GM18873 (cell line): ENCODE data around the gene ZFYVE28.
"Not testable (repeated sequence)": the region's sequence is repeated elsewhere in the genome, so short reads cannot be mapped to it uniquely, and the experiment has no call there.

Experiments
- ATAC-seq: cut with Tn5 transposase; IDR thresholded peaks from one replicate; pipeline ENCODE4 v1.9.1; 2021; ENCODE audit warnings: mild to moderate bottlenecking, moderate library complexity, moderate number of reproducible peaks; ENCODE audit not compliant: unreplicated experiment, low FRiP score

Gene ZFYVE28

DNA sequence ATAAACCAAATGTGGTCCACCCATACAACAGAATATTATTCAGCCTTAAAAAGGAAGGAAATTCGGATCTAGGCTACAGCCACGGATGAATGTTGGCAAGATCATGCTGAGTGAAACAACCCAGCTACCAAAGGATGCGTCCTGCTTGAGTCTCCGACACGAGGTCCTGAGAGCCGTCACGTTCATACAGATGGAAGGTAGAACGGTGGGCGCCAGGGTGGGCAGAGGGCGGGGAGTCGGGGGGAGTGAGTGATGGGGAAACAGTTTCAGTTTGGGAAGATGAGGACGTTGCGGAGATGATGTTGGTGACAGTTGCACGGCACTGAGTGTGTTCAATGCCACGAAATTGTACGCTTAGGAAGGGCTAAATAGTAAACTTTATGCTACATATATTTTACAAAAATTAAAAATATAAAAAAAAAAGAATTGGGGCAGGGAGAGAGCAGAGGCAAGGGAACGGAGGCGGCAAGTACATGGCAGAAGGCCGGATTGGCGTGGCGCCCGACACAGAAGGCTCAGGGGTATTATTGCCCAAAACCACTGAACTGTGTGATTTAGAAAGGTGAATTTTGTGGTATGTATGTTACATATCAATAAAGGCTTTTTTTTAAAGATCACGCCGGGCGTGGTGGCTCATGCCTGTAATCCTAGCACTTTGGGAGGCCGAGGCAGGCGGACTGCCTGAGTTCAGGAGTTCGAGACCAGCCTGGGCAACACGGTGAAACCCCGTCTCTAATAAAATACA lies 141.7 kb downstream of the ZFYVE28 start:
- no peak for ATAC-seq

DNA sequence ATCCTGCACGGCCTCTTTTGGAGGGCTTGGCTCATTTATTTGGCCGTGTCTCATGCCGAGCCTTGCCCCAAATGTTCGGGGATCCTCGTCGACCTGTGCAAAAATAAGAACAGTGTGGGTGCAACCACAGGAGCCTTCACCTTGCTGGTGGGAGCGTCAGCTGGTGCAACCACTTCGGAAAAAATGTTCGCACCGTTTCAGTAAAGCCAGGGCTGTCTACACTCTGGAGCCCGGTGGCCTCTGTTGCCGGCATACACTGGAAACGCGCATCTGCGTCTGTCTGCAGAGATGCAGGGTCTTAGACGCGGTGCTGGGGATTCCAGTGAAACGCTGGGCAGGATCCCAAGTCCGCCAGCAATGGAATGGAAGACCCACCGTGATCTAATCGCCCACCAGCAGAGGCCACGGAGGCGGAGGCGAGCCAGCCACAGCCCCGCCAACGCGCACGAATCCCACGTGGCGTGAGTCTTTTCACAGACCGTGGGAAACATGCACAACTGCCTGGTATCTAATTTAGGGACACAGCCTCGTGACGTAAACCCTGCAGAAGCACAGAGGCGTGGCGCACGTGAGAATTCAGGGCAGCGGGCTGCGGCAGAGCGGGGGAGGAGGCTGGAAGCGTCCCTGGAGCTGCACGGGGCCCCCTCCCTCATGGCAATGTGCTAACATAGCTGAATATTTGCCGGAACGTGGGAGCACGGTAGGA lies 142.7 kb downstream of the ZFYVE28 start:
- no peak for ATAC-seq

DNA sequence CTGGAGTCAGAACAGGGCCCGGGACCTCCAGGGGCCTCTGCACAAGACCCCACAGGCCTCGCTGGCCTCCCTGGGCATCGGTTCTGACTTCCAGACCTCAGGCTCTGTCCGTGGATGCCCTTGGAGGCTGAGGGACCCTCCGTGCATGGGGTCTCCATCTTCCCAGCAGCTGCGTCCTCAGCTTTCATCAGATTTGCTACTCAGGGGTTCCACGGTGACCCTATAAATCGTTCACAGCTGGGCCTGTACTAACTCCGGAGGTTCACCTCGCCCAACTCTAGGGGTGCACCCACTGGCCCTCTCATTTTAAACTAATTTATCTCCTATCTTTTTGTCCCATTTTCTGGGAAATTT lies 143.4 kb downstream of the ZFYVE28 start:
- ATAC-seq, result not testable (repeated sequence)

DNA sequence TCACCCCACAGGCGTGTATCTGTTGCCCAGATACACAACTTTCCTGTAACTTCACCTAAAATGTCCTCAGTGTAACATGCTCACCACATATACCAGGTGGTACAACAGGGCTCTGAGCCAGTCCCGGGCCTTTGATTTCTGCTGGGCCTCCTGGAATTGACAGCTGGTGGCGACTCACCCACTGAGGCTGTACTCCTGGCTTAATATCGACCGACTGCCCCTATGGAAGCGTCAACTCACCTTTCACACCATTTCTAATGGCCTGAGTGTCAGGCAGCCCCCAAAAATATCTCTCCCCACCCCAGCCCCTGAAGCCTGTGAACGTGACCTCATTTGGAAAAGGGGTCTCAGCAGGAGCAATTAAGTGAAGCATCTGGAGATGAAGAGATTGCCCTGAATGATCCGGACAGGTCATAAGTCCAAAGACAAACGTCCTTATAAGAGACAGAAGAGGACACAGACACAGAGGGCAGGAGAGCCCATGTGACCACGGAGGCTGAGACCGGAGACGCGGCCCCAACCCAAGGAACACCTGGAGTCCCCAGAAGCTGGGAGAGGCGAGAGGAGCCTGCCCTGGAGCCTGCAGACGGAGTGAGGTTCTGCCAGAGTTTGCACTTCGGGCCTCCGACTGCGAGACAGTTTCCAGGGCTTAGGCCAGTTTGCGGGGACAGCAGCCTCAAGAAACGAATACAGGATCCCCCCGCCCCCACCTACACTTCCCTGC lies 144.0 kb downstream of the ZFYVE28 start:
- no peak for ATAC-seq

DNA sequence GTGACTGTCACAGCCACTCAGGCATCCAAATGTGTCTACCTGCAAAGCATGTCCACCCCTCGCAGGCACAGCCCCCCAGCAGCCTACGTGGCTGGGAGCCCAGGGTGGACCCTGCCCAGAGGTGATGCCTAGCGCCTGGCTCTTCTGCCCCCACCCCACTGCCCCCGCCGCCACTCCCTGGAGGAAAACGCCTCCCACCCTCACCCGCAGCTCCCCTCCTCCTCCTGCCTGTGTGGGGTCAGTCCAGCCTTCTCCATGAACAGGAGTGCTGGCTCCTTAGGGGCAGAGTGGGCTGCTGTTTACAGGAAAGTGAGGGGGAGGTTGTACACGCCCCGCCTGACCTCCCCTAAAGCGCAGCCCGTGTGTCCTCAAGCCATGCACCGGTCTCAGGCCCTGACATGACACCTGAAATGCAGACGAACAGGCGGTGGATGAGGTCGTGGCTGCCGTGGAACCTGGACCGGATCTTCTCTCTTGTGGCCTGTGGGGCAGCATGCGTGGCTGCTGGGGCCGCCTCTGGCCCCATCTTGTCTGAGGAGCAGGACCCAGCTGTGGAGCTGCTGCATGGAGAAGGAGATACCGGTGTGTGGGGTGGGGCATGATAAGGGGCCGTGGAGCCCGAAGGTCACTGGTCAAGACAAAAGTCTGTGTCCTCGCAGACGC lies 144.7 kb downstream of the ZFYVE28 start:
- ATAC-seq, result no peak

DNA sequence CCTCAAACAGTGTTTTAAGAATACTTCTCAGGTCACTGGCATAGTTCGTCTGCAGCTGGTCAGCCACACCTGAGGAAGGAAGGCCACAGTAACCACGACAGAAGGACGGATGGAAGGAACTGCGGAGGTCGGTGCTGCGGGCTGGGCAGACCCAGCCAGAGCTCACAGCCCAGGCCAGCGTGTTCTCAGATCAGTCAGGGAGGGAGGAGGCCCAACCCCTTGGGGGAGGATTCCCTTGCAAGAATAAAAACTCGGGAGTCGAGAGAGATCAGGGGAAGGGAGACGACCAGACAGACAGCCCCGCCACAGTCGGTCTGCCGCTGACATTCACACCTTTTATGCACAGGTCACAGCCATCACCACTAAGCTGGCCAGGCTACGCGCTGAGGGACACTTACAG lies 145.2 kb downstream of the ZFYVE28 start:
- no peak for ATAC-seq

DNA sequence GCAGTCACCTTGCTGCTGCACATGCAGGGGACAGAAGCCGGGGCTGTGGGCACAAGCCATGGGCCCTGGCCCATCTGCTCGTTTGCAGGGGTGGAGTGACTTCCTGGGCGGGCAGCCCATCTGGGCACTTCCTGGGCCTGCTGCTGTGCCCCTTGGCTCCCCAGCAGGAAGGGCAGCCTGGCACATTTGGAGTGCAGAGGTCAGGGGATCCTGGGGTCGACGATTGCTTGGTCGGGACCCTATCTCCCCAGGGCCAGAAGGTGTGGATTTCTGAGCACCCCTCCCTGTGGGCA lies 145.7 kb downstream of the ZFYVE28 start:
- no peak for ATAC-seq

DNA sequence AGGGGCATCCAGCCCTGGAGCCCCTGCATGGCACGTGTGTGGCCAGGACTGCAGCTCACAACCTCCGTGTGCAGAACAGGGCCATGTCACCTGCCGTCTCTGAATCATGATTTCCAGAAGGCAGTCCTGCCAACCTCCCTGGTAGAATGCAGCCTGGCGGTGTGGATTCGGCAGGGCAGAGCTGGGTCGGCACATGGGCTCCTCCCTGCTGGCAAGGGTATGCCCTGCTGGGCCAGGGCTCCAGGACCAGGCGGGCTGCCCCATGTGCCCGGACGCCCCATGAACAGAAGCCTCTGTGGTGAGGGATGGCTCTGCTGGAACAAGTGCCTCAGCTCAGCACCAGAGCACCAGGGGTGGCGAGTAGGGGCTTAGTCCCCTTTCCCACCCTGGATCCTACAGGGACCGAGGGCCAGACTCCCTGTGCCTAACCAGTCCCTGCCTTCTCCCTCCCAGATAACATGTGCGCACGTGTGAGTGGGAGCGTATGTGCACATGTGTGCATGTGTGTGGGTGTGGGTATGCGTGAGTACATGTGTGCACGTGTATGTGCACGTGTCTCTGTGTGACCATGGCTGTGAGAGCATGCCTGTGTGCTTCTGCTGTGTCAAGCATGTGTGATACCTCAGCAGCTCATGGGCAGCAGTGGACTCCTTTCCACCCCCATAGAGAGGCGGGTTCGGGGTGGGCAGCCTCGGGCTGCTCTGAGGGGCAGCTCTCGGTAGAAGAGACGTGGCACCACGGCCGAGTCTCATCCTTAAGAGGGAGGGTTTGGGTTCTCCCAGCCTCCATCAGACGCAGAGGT lies 146.2 kb downstream of the ZFYVE28 start:
- no peak for ATAC-seq

DNA sequence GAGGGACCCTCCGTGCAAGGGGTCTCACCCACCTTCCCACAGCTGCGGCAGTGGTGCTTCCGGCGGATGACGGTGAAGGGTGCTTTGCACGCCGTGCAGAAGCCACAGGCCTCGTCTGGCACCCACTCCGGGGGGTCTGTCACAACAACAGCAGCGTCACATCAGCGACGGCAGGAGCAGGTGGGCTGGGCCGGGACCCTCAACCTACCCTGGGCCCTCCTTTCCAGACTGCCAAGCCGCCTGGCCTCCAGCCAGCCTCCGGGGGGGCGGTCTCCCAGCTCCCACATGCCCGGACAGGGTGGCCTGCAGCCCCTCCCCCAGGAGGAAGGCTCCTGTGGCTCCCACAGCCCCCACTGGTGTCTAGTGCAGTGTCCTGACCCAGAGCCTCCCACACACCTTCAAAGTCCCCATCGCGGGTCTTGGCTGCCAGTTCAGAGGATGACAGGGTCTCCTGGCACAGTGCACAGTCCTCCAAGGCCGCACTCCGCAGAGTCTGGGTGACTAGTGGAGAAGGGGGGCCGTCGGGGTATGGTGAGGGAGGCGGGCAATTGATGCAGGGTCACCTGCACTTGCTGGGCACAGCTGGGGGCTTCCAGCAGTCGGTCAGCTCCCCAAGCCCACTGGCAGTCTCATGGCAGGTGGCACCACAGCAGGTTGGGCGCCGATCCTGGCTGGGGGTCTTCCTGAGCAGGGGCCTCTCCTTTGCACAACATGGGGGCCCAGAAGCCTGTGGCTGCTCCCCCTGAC lies 147.0 kb downstream of the ZFYVE28 start:
- ATAC-seq, result no peak

DNA sequence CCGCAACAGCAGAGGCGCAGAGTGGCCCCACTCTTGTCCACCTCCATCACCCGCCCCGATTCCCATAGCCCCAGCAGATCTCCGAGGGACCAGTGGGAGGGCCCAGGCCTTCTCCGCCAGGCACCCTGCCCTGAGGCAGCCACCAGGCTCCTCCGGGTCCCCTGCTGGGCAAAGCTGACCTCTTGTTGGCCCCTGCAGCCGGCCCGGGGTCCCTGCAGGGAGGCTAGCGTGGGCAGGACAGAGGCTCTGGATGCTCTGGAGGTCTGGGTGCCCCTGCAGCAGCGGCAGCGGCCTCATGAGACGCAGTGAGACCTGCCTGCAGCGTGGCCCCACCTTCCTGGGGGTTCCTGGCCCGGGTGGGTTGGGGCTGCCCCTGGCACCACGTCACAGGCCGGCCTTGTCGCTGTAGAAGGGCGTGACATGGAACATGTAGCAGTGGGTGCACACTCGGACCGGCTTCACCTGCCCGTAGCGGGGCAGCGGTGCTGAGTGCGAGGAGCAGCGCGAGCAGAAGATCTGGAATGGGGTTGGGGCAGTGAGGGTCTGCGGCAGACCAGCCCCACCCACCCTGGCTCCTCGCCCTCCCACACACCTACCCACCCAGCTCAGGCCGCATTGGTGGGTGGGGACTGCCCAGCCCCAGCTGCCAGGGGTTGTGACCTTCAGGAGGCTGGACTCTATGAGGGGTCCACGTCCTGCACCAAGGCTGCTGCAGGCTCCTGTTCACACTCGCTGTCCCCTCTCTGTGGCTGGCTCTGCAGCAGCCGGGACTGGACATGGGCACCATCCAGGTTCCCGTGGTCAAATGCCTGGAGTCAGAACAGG lies 147.9 kb downstream of the ZFYVE28 start:
- ATAC-seq, result no peak

DNA sequence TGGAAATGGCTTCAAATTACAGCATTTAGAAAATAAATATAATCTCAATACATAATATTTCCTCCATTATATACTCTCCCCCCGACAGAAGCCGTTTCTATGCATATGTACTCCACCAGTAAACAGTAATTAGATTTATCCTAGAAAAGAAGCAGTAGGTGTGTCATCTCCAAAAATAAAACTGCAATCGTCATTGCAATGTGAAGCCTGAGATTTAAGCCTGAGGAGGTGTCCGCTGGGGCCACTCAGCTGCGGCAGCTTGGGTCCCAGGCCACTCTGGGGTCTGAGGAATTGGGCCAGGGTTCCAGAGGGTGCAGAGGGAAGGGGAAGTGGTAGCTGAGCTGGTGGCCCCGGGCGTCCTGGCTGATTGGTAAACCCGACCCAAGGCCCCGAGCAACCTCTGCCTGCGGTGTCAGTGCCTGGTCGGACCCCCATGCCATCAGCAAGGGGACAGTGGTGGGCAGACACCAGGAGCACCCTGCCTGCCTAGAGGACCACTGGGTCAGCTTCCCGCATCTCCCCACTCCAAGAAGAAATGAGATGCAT lies 148.8 kb downstream of the ZFYVE28 start:
- ATAC-seq, result no peak

DNA sequence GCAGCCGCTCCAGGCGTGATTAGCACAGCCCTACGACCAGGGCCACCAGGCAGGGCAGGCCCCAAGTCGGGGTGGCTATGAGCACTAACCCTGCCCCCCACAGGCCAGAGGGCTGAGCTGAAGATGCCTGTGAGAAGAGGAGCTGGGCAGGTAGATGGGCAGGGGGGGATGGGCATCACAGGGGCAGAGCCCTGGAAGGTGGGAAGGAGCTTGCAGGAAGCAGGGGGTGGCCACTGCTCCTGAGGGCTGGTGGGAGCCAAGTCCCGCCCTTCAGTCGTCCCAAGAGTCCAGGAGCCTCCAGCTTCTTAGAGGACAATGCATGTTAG lies 149.3 kb downstream of the ZFYVE28 start:
- no peak for ATAC-seq

DNA sequence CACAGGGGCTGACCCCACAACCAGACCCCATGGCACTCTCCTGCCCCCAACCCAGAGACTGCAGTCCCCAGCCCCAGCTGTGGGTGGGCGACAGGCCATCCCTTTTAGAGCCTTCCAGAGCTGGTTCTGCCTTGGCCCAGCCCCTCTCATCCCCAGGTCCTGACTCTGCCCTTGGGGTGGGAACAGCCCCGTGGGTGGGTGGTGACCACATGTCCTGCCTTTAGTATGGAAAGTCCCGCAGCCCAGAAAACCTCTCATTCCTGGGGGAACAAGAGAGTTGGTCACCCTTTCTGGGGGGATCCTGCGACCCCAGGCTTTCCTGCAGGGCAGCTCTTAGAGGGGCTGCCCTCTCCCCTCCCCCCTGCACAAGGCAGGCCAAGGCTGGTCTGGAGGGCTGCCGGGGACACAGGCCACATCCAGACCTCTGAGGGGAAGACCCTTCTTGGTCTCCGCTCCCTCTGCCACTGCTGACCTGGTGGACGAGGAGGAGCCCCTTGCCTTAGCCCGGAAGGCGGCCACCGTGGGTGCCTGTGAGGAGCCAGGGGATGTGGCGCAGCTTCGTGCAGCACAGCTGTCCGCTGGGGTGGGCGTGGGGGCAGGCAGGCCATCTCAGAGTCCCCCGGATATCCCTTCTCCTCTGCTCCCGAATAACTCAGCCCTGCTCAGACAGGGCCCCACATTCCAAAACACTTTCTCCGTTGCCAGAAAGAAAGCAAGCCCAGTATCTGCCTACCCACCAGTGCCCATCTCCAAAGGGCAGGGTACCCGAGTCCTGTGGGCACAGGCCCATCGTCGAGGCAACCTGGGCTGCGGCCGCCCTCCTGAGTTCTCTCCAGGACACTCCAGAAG lies 149.9 kb downstream of the ZFYVE28 start:
- ATAC-seq, result no peak

DNA sequence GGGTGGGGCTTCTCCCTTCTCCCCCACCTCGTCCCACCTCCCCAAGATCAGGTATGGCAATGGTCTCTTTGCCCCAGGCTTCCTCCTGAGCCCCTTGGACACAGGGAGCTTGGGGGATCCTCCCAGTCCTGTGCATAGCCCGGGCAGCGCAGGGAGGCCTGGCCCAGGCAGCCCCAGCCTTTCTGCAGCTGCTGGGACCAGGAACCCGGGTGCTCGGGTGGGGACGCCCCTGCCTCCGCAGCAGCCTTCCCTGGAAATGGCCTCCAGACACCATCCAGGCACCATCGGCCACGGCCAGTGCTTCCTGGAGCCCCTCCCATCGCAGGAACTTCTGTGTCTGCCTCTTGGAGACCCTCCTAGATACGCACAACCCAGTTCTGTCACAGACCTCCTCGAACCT lies 150.6 kb downstream of the ZFYVE28 start:
- ATAC-seq, result no peak

DNA sequence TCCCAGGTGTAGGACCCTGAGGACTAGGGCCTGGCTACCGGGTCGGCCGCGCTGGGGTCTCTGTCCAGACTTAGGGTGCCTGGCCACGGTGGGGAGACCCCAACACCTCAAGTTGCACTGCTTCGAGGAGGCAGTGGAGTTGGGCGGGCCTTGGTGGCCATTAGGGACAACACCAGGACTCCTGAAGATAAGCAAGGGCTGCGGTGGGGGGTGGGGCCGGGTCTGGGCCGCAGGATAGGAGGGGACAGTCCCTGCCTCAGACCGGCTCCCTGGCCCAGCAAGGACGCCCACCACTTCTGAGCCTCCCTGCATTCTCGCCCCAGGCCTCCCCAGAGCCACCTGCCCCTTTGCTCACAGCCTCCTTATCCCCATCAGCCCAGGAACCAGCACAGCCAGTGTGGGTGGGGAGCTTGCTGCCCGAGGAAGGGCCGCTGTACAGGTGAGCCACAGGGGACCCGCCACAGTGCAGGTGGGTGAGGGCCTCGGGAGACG lies 151.1 kb downstream of the ZFYVE28 start:
- no peak for ATAC-seq

DNA sequence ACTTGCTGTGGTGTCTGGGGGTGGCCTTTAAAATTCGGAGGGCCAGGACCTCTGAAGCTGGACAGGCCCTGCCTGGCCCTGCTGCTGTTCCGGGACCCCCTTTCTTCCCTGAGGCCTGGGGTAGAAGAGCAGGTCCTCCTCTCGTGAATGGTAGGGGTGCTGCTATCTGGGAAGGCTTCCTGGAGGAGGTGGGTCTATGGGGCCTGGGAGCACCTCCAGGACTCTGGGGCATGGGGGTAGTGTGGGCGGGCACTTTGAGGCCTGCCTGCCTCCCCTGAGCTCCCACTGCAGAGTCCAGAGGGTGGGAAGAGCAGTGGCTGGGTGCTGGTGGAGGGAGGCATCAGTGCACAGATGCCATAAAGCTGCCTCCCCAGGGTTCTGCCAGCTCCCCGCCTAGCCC lies 151.6 kb downstream of the ZFYVE28 start:
- no peak for ATAC-seq

DNA sequence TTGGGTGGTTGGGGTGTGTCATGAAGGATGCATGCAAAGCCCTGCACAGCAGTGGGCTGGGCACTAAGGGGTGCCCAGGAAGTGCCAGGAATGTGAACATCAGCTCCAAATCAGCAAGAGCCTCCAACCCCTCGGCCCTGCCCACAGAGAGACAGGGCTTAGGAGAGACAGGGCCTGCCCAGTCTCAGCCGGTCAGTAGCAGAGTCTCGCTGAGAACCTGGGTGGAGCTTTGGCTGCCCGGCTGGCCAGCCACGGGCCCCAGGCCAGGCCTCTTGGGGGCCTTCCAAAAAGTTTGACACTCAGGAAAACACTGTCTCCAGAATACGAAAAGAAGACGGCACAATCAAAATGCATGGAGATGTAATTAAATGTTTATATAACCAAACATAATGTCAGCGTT lies 152.3 kb downstream of the ZFYVE28 start:
- ATAC-seq, result no peak
